HG03108 (cell line): Measurements from ENCODE around the gene ADI1.
"Not testable (repeated sequence)": the region's sequence is repeated elsewhere in the genome, so short reads cannot be mapped to it uniquely, and the experiment has no call there.

Experiments
- ATAC-seq: cut with Tn5 transposase; IDR thresholded peaks from one replicate; pipeline ENCODE4 v1.9.1; 2021; ENCODE audit warnings: moderate library complexity; ENCODE audit not compliant: unreplicated experiment

The ADI1 gene

GRCh38 chr2:3450385-3451010 is 68.8 kb downstream of the ADI1 start:
- ATAC-seq, result no peak

- no peak for ATAC-seq
Measured at GRCh38 chr2:3449936-3450335, 69.4 kb downstream of the ADI1 start.

GRCh38 chr2:3449086-3449485 is 70.2 kb downstream of the ADI1 start:
- ATAC-seq, result no peak

DNA sequence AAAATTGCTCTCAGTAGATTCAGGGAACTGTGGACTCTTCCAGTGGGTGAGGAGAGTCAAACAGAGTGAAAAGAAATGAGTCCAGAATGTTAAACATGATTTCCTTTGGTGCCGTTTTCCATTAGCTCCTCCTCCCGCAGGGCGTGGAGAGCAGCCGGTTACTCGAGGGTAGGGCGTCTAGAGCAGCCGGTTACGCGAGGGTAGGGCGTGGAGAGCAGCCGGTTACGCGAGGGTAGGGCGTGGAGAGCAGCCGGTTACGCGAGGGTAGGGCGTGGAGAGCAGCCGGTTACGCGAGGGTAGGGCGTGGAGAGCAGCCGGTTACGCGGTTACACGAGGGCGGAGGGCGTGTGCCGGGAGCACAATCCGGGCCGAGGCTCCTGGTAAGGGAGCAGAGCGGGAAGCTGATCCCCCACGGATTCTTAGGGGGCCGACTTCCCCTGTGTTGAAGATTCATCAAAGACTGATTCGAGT is 70.9 kb downstream of the ADI1 start:
- not testable (repeated sequence) for ATAC-seq

DNA sequence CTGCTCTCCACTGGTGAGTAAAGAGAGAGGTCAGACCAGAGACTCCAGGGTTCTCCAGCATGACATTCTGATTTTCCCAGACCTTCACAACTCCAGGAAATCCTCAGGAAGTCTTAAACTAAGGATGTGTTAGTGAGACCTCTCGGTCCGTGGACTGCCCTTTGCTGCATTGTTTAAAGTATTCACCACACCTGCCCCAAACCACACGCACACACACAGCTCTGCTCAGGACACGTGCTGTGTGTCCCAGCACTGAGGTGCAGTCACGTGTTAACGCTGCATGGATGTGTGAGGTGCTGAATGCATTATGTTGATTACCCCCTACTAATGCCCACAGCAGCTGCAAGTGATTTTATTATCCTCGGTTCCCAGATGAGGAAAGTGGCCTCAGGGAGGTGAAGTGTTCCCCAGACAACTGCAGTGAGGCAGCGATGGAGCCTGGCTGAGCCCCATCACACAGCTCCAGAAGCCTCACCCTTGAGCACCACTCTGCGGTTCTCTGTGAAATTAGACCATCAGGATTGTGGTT is 71.5 kb downstream of the ADI1 start:
- ATAC-seq, result no peak
